Suprapubic skin (tissue), 4 donors: Measurements from ENCODE around the gene PRR35. TPM values are rescaled to one million over a fixed set of nuclear protein-coding genes. Genes with fewer than 3 reads are reported as not detected.

ENCODE experiments used
- DNase-seq, 2 donors: peaks; one replicate each; pipeline ENCODE4 v3.0.0-alpha.2; 2019; ENCODE audit warnings: low spot score in 2 of 2
- H3K27ac ChIP-seq: fragments of 200-600 bp; sonication (generic); one replicate; pipeline ENCODE4 v1.5.1; 2019
- H3K27me3 ChIP-seq: fragments of 200-600 bp; sonication (generic); one replicate; pipeline ENCODE4 v1.5.1; 2019
- H3K36me3 ChIP-seq: fragments of 200-600 bp; sonication (generic); one replicate; pipeline ENCODE4 v1.5.1; 2019
- H3K4me1 ChIP-seq: fragments of 200-600 bp; sonication (generic); one replicate; pipeline ENCODE4 v1.5.1; 2019
- H3K4me3 ChIP-seq: fragments of 200-600 bp; sonication (generic); one replicate; pipeline ENCODE4 v1.5.1; 2019; ENCODE audit warnings: mild to moderate bottlenecking
- H3K9me3 ChIP-seq: fragments of 200-600 bp; sonication (generic); one replicate; pipeline ENCODE4 v1.5.1; 2019
- CTCF ChIP-seq, 2 donors: fragments of 200-600 bp in 1 of 2; fragments of 450-650 bp in 1 of 2; sonication (generic) in 1 of 2; IDR thresholded peaks; one replicate each; pipeline ENCODE4 v1.5.1; 2016 to 2019; ENCODE audit warnings: antibody characterized with exemption in 2 of 2, mild to moderate bottlenecking in 1 of 2, moderate library complexity in 1 of 2
- EP300 ChIP-seq: sonication (generic); formaldehyde crosslinking; IDR thresholded peaks from one replicate; pipeline ENCODE4 v1.6.1; 2017; ENCODE audit warnings: antibody characterized with exemption
- POLR2A ChIP-seq, 2 donors: fragments of 450-650 bp; IDR thresholded peaks; one replicate each; pipeline ENCODE4 v1.6.1; 2017; ENCODE audit warnings: antibody characterized with exemption in 2 of 2, mild to moderate bottlenecking in 2 of 2, moderate library complexity in 2 of 2
- POLR2AphosphoS5 ChIP-seq, 3 donors: sonication (generic); formaldehyde crosslinking; IDR thresholded peaks; one replicate each; pipeline ENCODE4 v1.6.1; 2017; ENCODE audit warnings: antibody characterized with exemption in 3 of 3
- WGBS: methylation state at CpG from one replicate; pipeline ENCODE4 v1.1.5; 2018; 5-methylcytosine and 5-hydroxymethylcytosine counted together
- total RNA-seq, 4 donors: library from RNA; depleted of rRNA; stranded (reverse); fragments of >200 nt; gene quantifications; one replicate each; pipeline ENCODE4 v1.1.0, GENCODE V29; 2016

PRR35 gene
- total RNA-seq, 4 donors from 2014 or later = not detected

- no peak for DNase-seq
Measured at GRCh38 chr16:556474-557173, 3.6 kb upstream of the PRR35 start.

GRCh38 chr16:557463-558297, 2.5 kb upstream of the PRR35 start:
- Histone ChIP-seq H3K27me3 (peaks cover 45% of the 10 kb centered on the region), H3K4me1 (peaks cover 40% of the 10 kb centered on the region), H3K27ac (no peak overlapping the region), H3K36me3 (peaks cover 15% of the 10 kb centered on the region), H3K9me3 (no peaks in the 10 kb centered on the region), H3K4me3 (no peak overlapping the region)
- DNase-seq = no peak
- WGBS = 82% methylated on average over 7 of the region's 23 CpGs
- TF ChIP-seq POLR2A (IDR thresholded peaks at IDR 0.05) = no peak
- TF ChIP-seq CTCF (IDR thresholded peaks at IDR 0.05) = no peak
- TF ChIP-seq EP300 = no peak
- TF ChIP-seq POLR2AphosphoS5 (IDR thresholded peaks at IDR 0.05) = no peak

More at GRCh38 chr16:556474-557173, 3.6 kb upstream of the PRR35 start:
- H3K4me3 ChIP-seq = no peak overlapping the region
- 89% methylated on average over 7 of the region's 32 CpGs for WGBS
- no peaks in the 10 kb centered on the region for H3K9me3 ChIP-seq
- peaks cover 39% of the 10 kb centered on the region for H3K27me3 ChIP-seq
- peaks cover 40% of the 10 kb centered on the region for H3K4me1 ChIP-seq
- TF ChIP-seq EP300 (no peak), POLR2AphosphoS5 (IDR thresholded peaks at IDR 0.05) (no peak)
- peaks cover 25% of the 10 kb centered on the region for H3K36me3 ChIP-seq
- H3K27ac ChIP-seq = no peak overlapping the region

GRCh38 chr16:558298-559020, 1.7 kb upstream of the PRR35 start:
- H3K4me3 ChIP-seq = no peak overlapping the region
- WGBS = 70% methylated on average over 13 of the region's 22 CpGs
- DNase-seq = no peak
- H3K36me3 ChIP-seq = peaks cover 7% of the 10 kb centered on the region
- no peak for TF ChIP-seq CTCF (IDR thresholded peaks at IDR 0.05)
- TF ChIP-seq EP300 = no peak
- TF ChIP-seq POLR2A (IDR thresholded peaks at IDR 0.05) = no peak
- TF ChIP-seq POLR2AphosphoS5 (IDR thresholded peaks at IDR 0.05) = no peak
- peaks cover 40% of the 10 kb centered on the region for H3K4me1 ChIP-seq
- peaks cover 50% of the 10 kb centered on the region for H3K27me3 ChIP-seq
- no peaks in the 10 kb centered on the region for H3K9me3 ChIP-seq
- no peak overlapping the region for H3K27ac ChIP-seq

GRCh38 chr16:559021-559380, 1.2 kb upstream of the PRR35 start:
- no peak overlapping the region for H3K4me3 ChIP-seq
- TF ChIP-seq POLR2A (IDR thresholded peaks at IDR 0.05) (no peak), CTCF (IDR thresholded peaks at IDR 0.05) (no peak), EP300 (no peak), POLR2AphosphoS5 (IDR thresholded peaks at IDR 0.05) (no peak)
- DNase-seq = no peak
- peaks cover 38% of the 10 kb centered on the region for H3K4me1 ChIP-seq
- peaks cover 2% of the 10 kb centered on the region for H3K36me3 ChIP-seq
- H3K27me3 ChIP-seq = peaks cover 50% of the 10 kb centered on the region
- H3K27ac ChIP-seq = no peak overlapping the region
- WGBS = 39% methylated on average over 3 of the region's 15 CpGs
- no peaks in the 10 kb centered on the region for H3K9me3 ChIP-seq

GRCh38 chr16:559411-560203, 587 bp upstream of the PRR35 start:
- no peak for TF ChIP-seq CTCF (IDR thresholded peaks at IDR 0.05)
- no peak for TF ChIP-seq POLR2AphosphoS5 (IDR thresholded peaks at IDR 0.05)
- TF ChIP-seq POLR2A (IDR thresholded peaks at IDR 0.05) = no peak
- no peak for TF ChIP-seq EP300
- Histone ChIP-seq H3K4me3 (peak overlapping the region; percentile 31), H3K27ac (no peak overlapping the region), H3K36me3 (no peaks in the 10 kb centered on the region), H3K27me3 (peaks cover 50% of the 10 kb centered on the region), H3K4me1 (peaks cover 32% of the 10 kb centered on the region), H3K9me3 (no peaks in the 10 kb centered on the region)
- WGBS = 3% methylated on average over 15 of the region's 62 CpGs
- no peak for DNase-seq
